ENCODE results near the gene FRYL.

GRCh38 chr4:48785302-48785701 lies 5.2 kb upstream of the FRYL start:
- TF ChIP-seq POLR2A (IDR thresholded peaks at IDR 0.05; ENCODE audit: low read depth) (no peak), CTCF (IDR thresholded peaks at IDR 0.05) (no peak), POLR2AphosphoS5 (IDR thresholded peaks at IDR 0.05) (no peak)
